Gastrocnemius medialis (tissue), 4 donors: ENCODE measurements around the gene KCP. TPM values are rescaled to one million over a fixed set of nuclear protein-coding genes. Genes with fewer than 3 reads are reported as not detected.

Experiments
- ATAC-seq, 2 donors: fragments of 150-250 bp; one replicate each; pipeline ENCODE4 v1.9.1; 2016
- DNase-seq, 2 donors: peaks; one replicate each; pipeline ENCODE4 v3.0.0-alpha.2; 2019
- H3K27ac ChIP-seq, 4 donors: fragments of 200-600 bp; sonication (generic); 1 replicate in 1 of 4; 2 replicates in 3 of 4; pipeline ENCODE4 v1.5.1; 2016 to 2018; ENCODE audit warnings: mild to moderate bottlenecking in 2 of 4, moderate library complexity in 1 of 4
- H3K27me3 ChIP-seq, 3 donors: fragments of 200-600 bp; sonication (generic) in 2 of 3; 1 replicate in 1 of 3; 2 replicates in 2 of 3; pipeline versions ENCODE4 v1.5.1 to v1.6.0; 2016 to 2019; ENCODE audit warnings: mild to moderate bottlenecking in 1 of 3, moderate library complexity in 1 of 3
- H3K36me3 ChIP-seq, 2 donors: fragments of 200-600 bp; sonication (generic) in 1 of 2; one replicate each; pipeline ENCODE4 v1.5.1; 2017 to 2018
- H3K4me1 ChIP-seq, 2 donors: fragments of 200-600 bp; sonication (generic) in 1 of 2; one replicate each; pipeline ENCODE4 v1.5.1; 2016 to 2017; ENCODE audit warnings: mild to moderate bottlenecking in 2 of 2
- H3K4me3 ChIP-seq, 4 donors: fragments of 200-600 bp; sonication (generic) in 3 of 4; 1 replicate in 1 of 4; 2 replicates in 3 of 4; pipeline ENCODE4 v1.5.1; 2016 to 2019; ENCODE audit warnings: mild to moderate bottlenecking in 2 of 4
- H3K9me3 ChIP-seq, 3 donors: fragments of 200-600 bp; sonication (generic) in 2 of 3; 1 replicate in 1 of 3; 2 replicates in 2 of 3; pipeline ENCODE4 v1.5.1; 2016 to 2019
- CTCF ChIP-seq, 5 experiments: fragments of 450-650 bp in 3 of 5; fragments of 200-600 bp in 2 of 5; sonication (generic) in 2 of 5; IDR thresholded peaks in 4 of 5; conservative IDR thresholded peaks in 1 of 5; 1 replicate in 4 of 5; 2 replicates in 1 of 5; pipeline ENCODE4 v1.5.1; 2016 to 2019; ENCODE audit warnings: antibody characterized with exemption in 5 of 5, mild to moderate bottlenecking in 3 of 5, moderate library complexity in 3 of 5
- POLR2A ChIP-seq, 2 donors: fragments of 450-650 bp; IDR thresholded peaks; one replicate each; pipeline ENCODE4 v1.6.1; 2017; ENCODE audit warnings: antibody characterized with exemption in 2 of 2, mild to moderate bottlenecking in 2 of 2, moderate library complexity in 2 of 2
- in situ Hi-C, 4 donors: fragments of 200-750 bp; cut with MboI; loops; one replicate each; pipeline versions ENCODE4 v1.15.0 to v1.8.0; 2017; ENCODE audit warnings: low sequenced_read_pairs in 4 of 4
- intact Hi-C: fragments of 100-400 bp; cut with DNase I; formaldehyde crosslinking; loops from one replicate; pipeline ENCODE4 v1.15.1; 2023; ENCODE audit warnings: low total_unique reads
- total RNA-seq, 4 donors: library from RNA; depleted of rRNA; stranded (reverse); fragments of >200 nt; gene quantifications; one replicate each; pipeline versions ENCODE4 v1.1.0 to v1.2.3, GENCODE V29; 2016

Gene KCP
- total RNA-seq, 4 donors from 2014 or later: 0.10 TPM; not detected in 3

DNA sequence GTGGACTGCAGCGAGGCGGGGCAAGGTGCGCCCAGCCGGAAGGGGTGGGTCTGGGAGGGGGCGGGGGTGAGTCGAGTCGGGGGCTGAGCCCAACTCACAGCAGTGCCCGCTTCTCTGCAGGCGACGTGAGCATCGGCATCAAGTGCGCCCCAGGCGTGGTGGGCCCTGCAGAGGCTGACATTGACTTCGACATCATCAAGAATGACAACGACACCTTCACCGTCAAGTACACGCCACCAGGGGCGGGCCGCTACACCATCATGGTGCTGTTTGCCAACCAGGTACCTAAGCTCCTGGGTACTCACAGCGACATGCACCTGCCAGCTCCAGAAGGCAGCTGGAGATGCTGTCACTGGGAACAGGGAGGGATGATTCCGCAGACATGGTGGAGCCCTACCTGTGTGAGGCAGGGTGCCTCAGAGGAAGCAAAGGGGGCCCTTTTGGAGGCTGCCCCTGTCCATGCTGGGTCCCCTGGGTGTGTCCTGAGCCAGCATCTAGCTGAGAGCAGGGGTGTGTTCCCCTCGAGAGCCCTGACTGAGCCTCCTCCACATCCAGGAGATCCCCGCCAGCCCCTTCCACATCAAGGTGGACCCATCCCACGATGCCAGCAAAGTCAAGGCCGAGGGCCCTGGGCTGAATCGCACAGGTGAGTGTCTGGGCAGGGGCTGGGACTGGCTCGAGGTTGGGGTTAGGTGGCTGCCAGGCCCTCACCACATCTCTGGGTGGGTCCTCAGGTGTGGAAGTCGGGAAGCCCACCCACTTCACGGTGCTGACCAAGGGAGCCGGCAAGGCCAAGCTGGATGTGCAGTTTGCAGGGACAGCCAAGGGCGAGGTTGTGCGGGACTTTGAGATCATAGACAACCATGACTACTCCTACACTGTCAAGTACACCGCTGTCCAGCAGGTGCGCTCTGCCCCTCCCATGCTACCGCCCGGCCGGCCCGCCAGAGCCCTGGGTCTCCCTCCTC, 67.6 kb downstream of the KCP start:
- H3K4me3 ChIP-seq: no peak overlapping the region
- peak overlapping the region; percentile 92 to 99 (median 98) for H3K27ac ChIP-seq
- H3K36me3 ChIP-seq: peaks cover 0 to 98% of the 10 kb centered on the region in 2 donors
- H3K4me1 ChIP-seq: peaks cover 13 to 24% of the 10 kb centered on the region in 2 donors
- intact Hi-C loops (loop anchor here (2.0 kb wide), 1 partner anchor 20 kb away; the partner anchor contains the start of gene ATP6V1F), in situ Hi-C loops (no loop called here)
- H3K9me3 ChIP-seq: no peaks in the 10 kb centered on the region
- peak in 1 of 2 donors; percentile 70 for DNase-seq
- H3K27me3 ChIP-seq: no peaks in the 10 kb centered on the region
- peak in 1 of 2 donors; percentile 3 for ATAC-seq
- no peak for TF ChIP-seq POLR2A (IDR thresholded peaks at IDR 0.05)
- no peak for TF ChIP-seq CTCF (IDR thresholded peaks at IDR 0.05 in 4 of 5, conservative IDR thresholded peaks at IDR 0.05 in 1 of 5)

DNA sequence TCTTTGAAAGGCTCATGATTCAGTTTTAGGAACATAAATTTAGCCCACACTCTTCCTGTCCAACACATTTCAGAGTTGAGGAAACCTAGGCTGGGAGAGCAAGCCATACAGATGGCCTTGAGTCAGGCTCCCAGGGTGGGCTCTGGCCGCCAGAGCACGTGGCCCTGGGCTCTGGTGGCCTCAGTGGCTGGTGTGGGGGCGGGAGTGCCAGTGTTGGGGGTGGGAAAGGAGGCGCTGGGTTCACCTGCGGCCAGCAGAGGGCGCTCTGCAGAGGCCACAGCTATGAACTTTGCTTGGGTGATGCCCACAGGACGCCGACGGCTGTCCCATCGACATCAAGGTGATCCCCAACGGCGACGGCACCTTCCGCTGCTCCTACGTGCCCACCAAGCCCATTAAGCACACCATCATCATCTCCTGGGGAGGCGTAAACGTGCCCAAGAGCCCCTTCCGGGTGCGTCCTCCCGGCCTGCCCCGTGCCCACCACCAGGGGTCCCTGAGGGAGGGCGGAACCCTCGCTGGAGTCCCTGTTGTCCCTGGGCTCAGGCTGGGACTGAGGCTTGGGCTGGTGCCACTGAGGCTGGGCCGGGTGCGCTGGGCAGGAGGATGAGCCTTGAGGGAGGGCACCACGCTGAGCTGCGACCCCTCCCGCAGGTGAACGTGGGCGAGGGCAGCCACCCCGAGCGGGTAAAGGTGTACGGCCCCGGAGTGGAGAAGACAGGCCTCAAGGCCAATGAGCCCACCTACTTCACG, 68.4 kb downstream of the KCP start:
- intact Hi-C loops: loop anchor here (2.0 kb wide), 1 partner anchor 21 kb away; the partner anchor contains the start of gene ATP6V1F
- ATAC-seq (peak; percentile 10 to 15), DNase-seq (peak in 1 of 2 donors; percentile 83)
- H3K4me1 ChIP-seq: peaks cover 21 to 32% of the 10 kb centered on the region in 2 donors
- peaks cover 0 to 98% of the 10 kb centered on the region in 2 donors for H3K36me3 ChIP-seq
- H3K4me3 ChIP-seq: no peak overlapping the region
- peak; percentile 51 to 89 (median 85) for TF ChIP-seq CTCF (IDR thresholded peaks at IDR 0.05 in 4 of 5, conservative IDR thresholded peaks at IDR 0.05 in 1 of 5)
- TF ChIP-seq POLR2A (IDR thresholded peaks at IDR 0.05): peak in 1 of 2 donors; percentile 6
- in situ Hi-C loops: no loop called here
- H3K27ac ChIP-seq: peak overlapping the region; percentile 92 to 99 (median 98)
- no peaks in the 10 kb centered on the region for H3K9me3 ChIP-seq
- H3K27me3 ChIP-seq: no peaks in the 10 kb centered on the region

DNA sequence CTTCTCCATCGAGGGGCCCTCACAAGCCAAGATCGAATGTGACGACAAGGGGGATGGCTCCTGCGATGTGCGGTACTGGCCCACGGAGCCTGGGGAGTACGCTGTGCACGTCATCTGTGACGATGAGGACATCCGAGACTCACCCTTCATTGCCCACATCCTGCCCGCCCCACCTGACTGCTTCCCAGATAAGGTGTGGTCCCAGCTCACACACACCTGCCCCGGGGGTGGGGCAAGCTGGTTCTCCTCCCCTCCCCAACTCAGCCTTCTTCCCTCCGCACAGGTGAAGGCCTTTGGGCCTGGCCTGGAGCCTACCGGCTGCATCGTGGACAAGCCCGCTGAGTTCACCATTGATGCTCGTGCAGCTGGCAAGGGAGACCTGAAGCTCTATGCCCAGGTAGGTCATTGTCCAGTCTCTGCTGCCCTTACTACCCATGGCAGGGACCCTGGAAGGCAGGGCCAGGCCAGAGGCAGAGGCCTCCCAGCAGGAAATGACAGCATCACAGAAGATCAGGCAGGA, 69.3 kb downstream of the KCP start:
- in situ Hi-C loops: no loop called here
- H3K36me3 ChIP-seq: peaks cover 0 to 98% of the 10 kb centered on the region in 2 donors
- no peak overlapping the region for H3K4me3 ChIP-seq
- H3K4me1 ChIP-seq: peaks cover 29 to 41% of the 10 kb centered on the region in 2 donors
- ATAC-seq: no peak
- intact Hi-C loops: no loop called here
- no peak for TF ChIP-seq CTCF (IDR thresholded peaks at IDR 0.05 in 4 of 5, conservative IDR thresholded peaks at IDR 0.05 in 1 of 5)
- no peak for TF ChIP-seq POLR2A (IDR thresholded peaks at IDR 0.05)
- peak in 1 of 2 donors; percentile 70 for DNase-seq
- no peaks in the 10 kb centered on the region for H3K27me3 ChIP-seq
- no peaks in the 10 kb centered on the region for H3K9me3 ChIP-seq
- peak overlapping the region; percentile 92 to 99 (median 98) for H3K27ac ChIP-seq

DNA sequence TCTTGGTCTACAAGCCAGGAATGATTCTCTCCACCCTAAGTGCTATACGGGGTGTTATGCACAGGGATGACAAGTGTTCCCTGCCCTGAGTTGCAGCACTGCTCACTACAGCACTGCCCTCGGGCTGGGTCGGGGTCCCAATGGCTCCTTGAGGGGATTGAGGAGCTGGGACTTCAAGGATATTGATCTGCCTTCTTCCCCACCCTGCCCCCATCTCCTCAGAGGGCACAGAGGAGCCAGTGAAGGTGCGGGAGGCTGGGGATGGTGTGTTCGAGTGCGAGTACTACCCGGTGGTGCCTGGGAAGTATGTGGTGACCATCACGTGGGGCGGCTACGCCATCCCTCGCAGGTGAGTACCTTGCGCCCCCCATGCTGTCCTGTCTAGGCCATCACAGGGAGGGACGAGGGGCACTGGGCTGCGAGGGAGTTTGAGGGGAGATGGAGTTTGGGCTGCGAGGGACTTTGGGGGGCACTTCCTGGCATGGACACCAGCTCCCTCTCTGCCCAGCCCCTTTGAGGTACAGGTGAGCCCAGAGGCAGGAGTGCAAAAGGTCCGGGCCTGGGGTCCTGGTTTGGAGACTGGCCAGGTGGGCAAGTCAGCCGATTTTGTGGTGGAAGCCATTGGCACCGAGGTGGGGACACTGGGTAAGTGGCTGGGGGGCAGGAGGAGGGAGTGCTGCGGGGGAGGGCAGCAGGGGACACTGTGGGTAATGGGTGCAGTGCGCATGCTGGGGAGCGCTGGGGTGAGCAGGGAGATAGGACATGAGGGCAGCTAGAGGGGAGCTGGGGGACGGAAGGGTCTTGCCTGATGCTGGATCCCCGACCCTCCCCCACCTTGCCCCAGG, 70.0 kb downstream of the KCP start:
- peak overlapping the region; percentile 92 to 99 (median 98) for H3K27ac ChIP-seq

More for the DNA sequence above, 70.0 kb downstream of the KCP start:
- H3K4me3 ChIP-seq: no peak overlapping the region
- ATAC-seq: no peak
- intact Hi-C loops (no loop called here), in situ Hi-C loops (no loop called here)
- no peaks in the 10 kb centered on the region for H3K9me3 ChIP-seq
- peak in 1 of 2 donors; percentile 20 for DNase-seq
- H3K4me1 ChIP-seq: peaks cover 36 to 48% of the 10 kb centered on the region in 2 donors
- H3K36me3 ChIP-seq: peaks cover 0 to 98% of the 10 kb centered on the region in 2 donors
- H3K27me3 ChIP-seq: no peaks in the 10 kb centered on the region
- TF ChIP-seq POLR2A (IDR thresholded peaks at IDR 0.05): no peak
- TF ChIP-seq CTCF (IDR thresholded peaks at IDR 0.05 in 4 of 5, conservative IDR thresholded peaks at IDR 0.05 in 1 of 5): no peak
